Endodermal cell (in vitro differentiated cells): Measurements from ENCODE around the gene COP1. TPM values are rescaled to one million over a fixed set of nuclear protein-coding genes. Genes with fewer than 3 reads are reported as not detected.
A peak's percentile ranks its signal among the peaks of the same experiment; 100 is the strongest.

ENCODE experiments used
- DNase-seq: peaks from one replicate; pipeline ENCODE4 v3.0.0-alpha.2; 2017
- H3K27ac ChIP-seq: 2 replicates; pipeline ENCODE4 v1.5.1; 2013; ENCODE audit warnings: mild to moderate bottlenecking, low read depth, low read length, moderate library complexity
- H3K27me3 ChIP-seq: 2 replicates; pipeline ENCODE4 v1.6.1; 2013; ENCODE audit warnings: mild to moderate bottlenecking, low read length, moderate library complexity; ENCODE audit not compliant: insufficient read depth, control insufficient read depth, poor library complexity, severe bottlenecking
- H3K36me3 ChIP-seq: 2 replicates; pipeline ENCODE4 v1.7.0; 2013; ENCODE audit warnings: mild to moderate bottlenecking, low read length, moderate library complexity; ENCODE audit not compliant: control insufficient read depth, insufficient read depth
- H3K4me1 ChIP-seq: one replicate; pipeline ENCODE4 v1.7.0; 2013; ENCODE audit warnings: low read length; ENCODE audit not compliant: control insufficient read depth, insufficient read depth
- H3K4me3 ChIP-seq: 2 replicates; pipeline ENCODE4 v1.5.1; 2013; ENCODE audit warnings: mild to moderate bottlenecking, low read length, moderate library complexity
- H3K9ac ChIP-seq: 2 replicates; pipeline ENCODE4 v1.6.1; 2013; ENCODE audit warnings: mild to moderate bottlenecking, low read length, moderate library complexity; ENCODE audit not compliant: poor library complexity, severe bottlenecking; ENCODE audit errors: extremely low read depth
- H3K9me3 ChIP-seq: 2 replicates; pipeline ENCODE4 v1.6.1; 2013; ENCODE audit warnings: mild to moderate bottlenecking, low read length, moderate library complexity; ENCODE audit not compliant: control insufficient read depth
- H3K27ac Mint-ChIP-seq: 2 replicates; pipeline ENCODE4 v1.8.0; 2020; ENCODE audit warnings: mixed read lengths
- H3K27me3 Mint-ChIP-seq: 2 replicates; pipeline ENCODE4 v1.8.0; 2021; ENCODE audit warnings: mild to moderate bottlenecking, mixed read lengths; ENCODE audit not compliant: insufficient read depth
- H3K36me3 Mint-ChIP-seq: 2 replicates; pipeline ENCODE4 v1.8.0; 2020; ENCODE audit warnings: low read depth, mixed read lengths
- H3K4me1 Mint-ChIP-seq: 2 replicates; pipeline ENCODE4 v1.8.0; 2020; ENCODE audit warnings: mixed read lengths
- H3K4me3 Mint-ChIP-seq: 2 replicates; pipeline ENCODE4 v1.8.0; 2020; ENCODE audit warnings: mild to moderate bottlenecking, moderate library complexity, mixed read lengths
- H3K9me3 Mint-ChIP-seq: 2 replicates; pipeline ENCODE4 v1.8.0; 2020; ENCODE audit warnings: mild to moderate bottlenecking, mixed read lengths
- CTCF ChIP-seq: fragments of 200-600 bp; sonication (generic); conservative IDR thresholded peaks from 2 replicates; pipeline ENCODE4 v1.5.0; 2021; ENCODE audit warnings: antibody characterized with exemption, mild to moderate bottlenecking
- WGBS, 2 experiments: methylation state at CpG; one replicate each; pipeline versions ENCODE4 v1.1.5 to v1.1.7; 2013; ENCODE audit warnings: missing lambda C conversion rate in 2 of 2, mixed read lengths in 1 of 2; ENCODE audit not compliant: insufficient coverage in 1 of 2, insufficient read length in 1 of 2; 5-methylcytosine and 5-hydroxymethylcytosine counted together
- total RNA-seq, 2 donors: library from RNA; stranded (reverse); fragmentation: NEBNext Ultra II Directional in 1 of 2; extraction: Animal tissue kit (Norgen Biotek cat#: 25700) in 1 of 2; gene quantifications; 2 replicates in 1 of 2; 3 replicates in 1 of 2; pipeline ENCODE4 v1.2.1, GENCODE V29; 2021

COP1 gene
- total RNA-seq, 2 donors from 2014 or later = 70.1 to 70.6 TPM

- H3K27ac Mint-ChIP-seq = peak overlapping the region; percentile 24
- peaks cover 9% of the 10 kb centered on the region for H3K9me3 Mint-ChIP-seq
- H3K4me1 Mint-ChIP-seq = peaks cover 39% of the 10 kb centered on the region
- Histone ChIP-seq H3K4me3 (no peak overlapping the region), H3K27ac (no peak overlapping the region), H3K9me3 (peaks cover 7% of the 10 kb centered on the region), H3K9ac (no peak overlapping the region), H3K27me3 (no peaks in the 10 kb centered on the region), H3K4me1 (peaks cover 8% of the 10 kb centered on the region), H3K36me3 (peaks cover 33% of the 10 kb centered on the region)
- H3K4me3 Mint-ChIP-seq = no peak overlapping the region
- H3K27me3 Mint-ChIP-seq = no peaks in the 10 kb centered on the region
- peaks cover 49% of the 10 kb centered on the region for H3K36me3 Mint-ChIP-seq
- 95 to 98% methylated on average over 2 to 6 of the region's 6 CpGs for WGBS, 2 experiments
- TF ChIP-seq CTCF = no peak
- no peak for DNase-seq
These were observed 270.4 kb downstream of the COP1 start for GRCh38 chr1:175936736-175937135.

- Mint-ChIP-seq H3K27me3 (no peaks in the 10 kb centered on the region), H3K4me3 (no peak overlapping the region), H3K27ac (peak overlapping the region; percentile 48), H3K4me1 (peaks cover 39% of the 10 kb centered on the region), H3K9me3 (peaks cover 16% of the 10 kb centered on the region), H3K36me3 (peaks cover 49% of the 10 kb centered on the region)
- Histone ChIP-seq H3K9me3 (peaks cover 15% of the 10 kb centered on the region), H3K27ac (no peak overlapping the region), H3K4me3 (no peak overlapping the region), H3K4me1 (peaks cover 8% of the 10 kb centered on the region), H3K27me3 (no peaks in the 10 kb centered on the region), H3K9ac (no peak overlapping the region), H3K36me3 (peaks cover 28% of the 10 kb centered on the region)
- TF ChIP-seq CTCF = no peak
- no peak for DNase-seq
- 61 to 67% methylated on average over 3 of the region's 3 CpGs for WGBS, 2 experiments
These were observed 271.4 kb downstream of the COP1 start for GRCh38 chr1:175935566-175936115.

- 82 to 99% methylated on average over 3 of the region's 3 CpGs for WGBS, 2 experiments
- peaks cover 20% of the 10 kb centered on the region for H3K9me3 ChIP-seq
- H3K4me3 ChIP-seq = no peak overlapping the region
- Mint-ChIP-seq H3K27me3 (no peaks in the 10 kb centered on the region), H3K36me3 (peaks cover 46% of the 10 kb centered on the region), H3K4me3 (no peak overlapping the region), H3K4me1 (peaks cover 39% of the 10 kb centered on the region), H3K27ac (peak overlapping the region; percentile 48), H3K9me3 (peaks cover 16% of the 10 kb centered on the region)
- DNase-seq = no peak
- no peak overlapping the region for H3K9ac ChIP-seq
- no peak overlapping the region for H3K27ac ChIP-seq
- no peak for TF ChIP-seq CTCF
- H3K4me1 ChIP-seq = peaks cover 8% of the 10 kb centered on the region
- peaks cover 23% of the 10 kb centered on the region for H3K36me3 ChIP-seq
- no peaks in the 10 kb centered on the region for H3K27me3 ChIP-seq
These were observed 271.9 kb downstream of the COP1 start for GRCh38 chr1:175935166-175935565.
